Inflammatory macrophage treated with lipopolysaccharide for 4 hours (primary cell): ENCODE measurements around the gene SENP7.
"Not testable (repeated sequence)": the region's sequence is repeated elsewhere in the genome, so short reads cannot be mapped to it uniquely, and the experiment has no call there.

Experiments used
- DNase-seq: peaks from one replicate; pipeline ENCODE4 v3.0.0-alpha.2; 2020

Gene SENP7

GRCh38 chr3:101527441-101527840 is 14.4 kb upstream of the SENP7 start:
- DNase-seq, result no peak

GRCh38 chr3:101521211-101521701 is 8.2 kb upstream of the SENP7 start:
- no peak for DNase-seq

- no peak for DNase-seq
Observed at GRCh38 chr3:101519685-101520365, 6.8 kb upstream of the SENP7 start.

GRCh38 chr3:101518421-101518871 is 5.4 kb upstream of the SENP7 start:
- DNase-seq, result no peak

DNA sequence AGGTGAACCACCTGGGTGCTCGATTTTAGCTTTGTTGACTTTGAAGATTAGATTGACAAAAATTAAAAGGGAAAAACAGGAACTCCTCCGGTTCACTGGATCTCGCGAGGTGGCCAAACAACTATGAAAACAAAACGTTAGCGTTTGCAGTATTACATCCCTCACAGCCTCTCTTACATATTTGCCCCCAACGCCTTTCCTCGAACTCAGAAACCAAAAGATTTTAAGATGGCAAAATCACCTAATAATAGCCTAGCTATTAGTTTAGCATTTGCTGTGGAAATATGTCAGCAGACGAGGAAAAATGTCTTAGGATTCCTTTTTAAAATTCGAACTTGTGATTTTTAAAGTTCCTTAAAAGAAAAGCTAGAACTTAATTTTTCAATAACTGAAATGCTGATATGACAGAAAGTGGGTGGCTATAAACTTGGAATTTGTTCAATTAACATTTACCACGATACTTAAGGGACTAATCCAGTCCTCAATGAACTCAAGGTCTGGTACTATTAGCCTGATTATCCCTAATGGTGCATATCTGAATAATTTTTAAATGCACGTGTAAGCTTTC is 491 bp upstream of the SENP7 start:
- peak; percentile 71 for DNase-seq

DNA sequence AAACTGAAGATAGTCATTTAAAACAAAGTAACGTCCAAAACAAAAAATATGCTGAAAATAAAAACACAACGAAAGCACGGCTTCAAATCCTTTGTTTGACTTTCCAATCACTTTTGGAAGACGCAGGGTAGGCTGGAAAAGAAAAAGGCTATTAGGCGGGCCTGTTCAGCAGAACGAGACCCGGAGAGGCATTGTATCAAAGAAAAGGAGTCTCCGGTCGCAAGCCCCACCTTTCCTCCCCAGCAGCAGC is 691 bp downstream of the SENP7 start:
- DNase-seq, result no peak

DNA sequence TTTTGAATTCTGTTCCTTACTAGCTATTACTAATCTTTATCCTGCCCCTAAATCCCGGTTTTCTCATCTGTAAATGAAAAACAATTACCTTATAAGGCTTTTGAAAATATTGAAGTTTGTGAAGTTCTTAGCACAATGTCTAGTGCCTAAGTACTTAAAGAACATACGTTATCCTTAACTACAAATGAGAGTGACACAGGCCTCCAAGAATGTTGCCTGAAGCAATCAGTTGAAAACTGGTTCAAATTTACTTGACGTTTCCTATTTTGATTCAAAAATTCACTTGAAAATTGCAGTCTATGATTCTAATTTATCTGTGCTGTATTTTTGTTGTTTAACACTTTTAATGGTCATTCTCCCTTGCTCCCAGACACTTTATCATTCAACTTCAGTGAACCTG is 3.2 kb downstream of the SENP7 start:
- no peak for DNase-seq

DNA sequence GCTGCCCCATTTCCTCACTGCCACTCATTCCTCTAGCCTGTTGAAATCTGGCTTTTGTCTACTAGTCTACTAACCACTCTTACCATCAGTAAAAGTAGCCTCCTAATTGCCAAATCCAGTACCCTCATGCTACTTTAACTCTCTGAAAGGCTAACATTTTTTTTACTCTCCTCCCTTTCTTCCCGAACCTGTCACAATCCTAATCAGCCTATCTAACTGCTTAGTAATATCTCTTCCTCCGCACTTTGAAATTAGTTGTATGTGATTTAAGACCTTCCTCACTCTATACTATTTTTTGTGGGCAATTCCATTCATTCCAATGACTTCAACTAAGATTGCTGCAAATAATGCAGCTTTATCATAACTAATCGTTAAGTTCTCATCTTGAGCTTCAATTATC is 3.7 kb downstream of the SENP7 start:
- no peak for DNase-seq

GRCh38 chr3:101501783-101502182 is 11.2 kb downstream of the SENP7 start:
- no peak for DNase-seq

GRCh38 chr3:101500208-101500607 is 12.8 kb downstream of the SENP7 start:
- DNase-seq, result no peak

- DNase-seq, result no peak
Observed at GRCh38 chr3:101497803-101498202, 15.2 kb downstream of the SENP7 start.

DNA sequence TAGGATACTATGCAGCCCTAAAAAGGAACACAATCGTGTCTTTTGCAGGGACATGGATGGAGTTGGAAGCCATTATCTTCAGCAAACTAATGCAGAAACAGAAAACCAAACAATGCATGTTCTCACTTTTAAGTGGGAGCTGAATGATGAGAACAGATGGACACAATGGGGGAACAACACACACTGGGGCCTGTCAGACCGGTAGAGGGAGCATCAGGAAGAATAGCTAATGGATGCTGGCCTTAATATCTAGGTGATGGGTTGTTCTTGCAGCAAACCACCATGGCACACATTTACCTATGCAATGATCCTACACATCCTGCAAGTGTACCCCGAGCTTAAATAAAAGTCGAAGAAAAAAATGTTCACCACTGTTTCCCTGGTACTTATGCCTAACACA is 17.5 kb downstream of the SENP7 start:
- no peak for DNase-seq

DNA sequence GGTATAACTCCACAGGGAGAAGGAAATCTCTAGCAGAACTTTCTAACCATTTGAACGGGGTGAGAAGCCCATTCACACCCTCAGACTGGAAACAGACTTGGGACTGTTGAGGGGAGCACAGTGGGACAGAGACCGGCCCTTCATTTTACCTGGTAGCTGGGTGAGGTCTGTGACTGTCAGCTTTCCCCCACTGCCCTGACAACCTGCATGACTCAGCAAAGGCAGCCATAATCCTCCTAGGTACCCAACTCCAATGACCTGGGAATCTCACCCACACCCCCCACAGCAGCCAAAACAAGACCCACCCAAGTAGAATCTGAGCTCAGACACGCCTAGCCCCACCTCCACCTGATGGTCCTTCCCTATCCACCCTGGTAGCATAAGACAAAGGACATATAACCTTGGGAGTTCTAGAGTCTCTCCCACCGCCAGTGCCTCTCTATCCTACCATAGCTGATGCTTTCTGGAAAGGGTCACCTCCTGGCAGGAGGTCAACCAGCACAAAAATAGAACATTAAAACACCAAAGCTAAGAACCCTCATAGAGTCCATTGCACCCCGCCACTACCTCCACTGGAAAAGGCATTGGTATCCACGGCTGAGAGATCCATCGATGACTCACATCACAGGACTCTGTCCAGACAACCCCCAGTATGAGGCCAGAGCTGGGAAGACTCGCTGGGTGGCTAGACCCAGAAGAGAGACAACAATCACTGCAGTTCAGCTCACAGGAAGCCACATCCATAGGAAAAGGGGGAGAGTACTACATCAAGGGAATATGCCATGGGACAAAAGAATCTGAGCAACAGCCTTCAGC is 28.0 kb downstream of the SENP7 start:
- DNase-seq, result no peak

- DNase-seq, result no peak
Observed at GRCh38 chr3:101478980-101479379, 34.0 kb downstream of the SENP7 start.

DNA sequence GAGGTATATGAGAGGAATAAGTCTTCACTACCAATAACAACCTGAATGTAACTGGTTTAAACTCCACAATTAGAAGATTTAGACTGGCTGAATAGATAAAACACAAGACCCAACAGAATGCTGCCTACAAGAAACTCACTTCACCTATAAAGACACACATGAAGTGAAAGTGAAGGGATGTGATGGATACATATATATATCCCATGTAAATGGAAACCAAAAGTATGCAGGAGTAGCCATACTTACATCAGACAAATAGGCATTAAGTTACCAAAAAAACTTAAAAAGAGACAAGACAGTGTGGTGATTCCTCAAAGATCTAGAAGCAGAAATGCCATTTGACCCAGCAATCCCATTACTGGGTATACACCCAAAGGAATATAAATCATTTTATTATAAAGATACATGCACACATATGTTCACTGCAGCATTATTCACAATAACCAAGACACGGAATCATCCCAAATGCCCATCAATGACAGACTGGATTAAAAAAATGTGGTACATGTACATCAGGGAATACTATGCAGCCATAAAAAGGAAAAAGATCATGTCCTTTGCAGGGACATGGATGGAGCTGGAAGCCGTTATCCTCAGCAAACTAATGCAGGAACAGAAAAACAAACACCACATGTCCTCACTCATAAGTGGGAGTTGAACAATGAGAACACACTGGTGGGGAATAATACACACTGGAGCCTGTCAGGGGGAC is 38.0 kb downstream of the SENP7 start:
- not testable (repeated sequence) for DNase-seq

- not testable (repeated sequence) for DNase-seq
Observed at GRCh38 chr3:101468676-101469075, 44.3 kb downstream of the SENP7 start.

DNA sequence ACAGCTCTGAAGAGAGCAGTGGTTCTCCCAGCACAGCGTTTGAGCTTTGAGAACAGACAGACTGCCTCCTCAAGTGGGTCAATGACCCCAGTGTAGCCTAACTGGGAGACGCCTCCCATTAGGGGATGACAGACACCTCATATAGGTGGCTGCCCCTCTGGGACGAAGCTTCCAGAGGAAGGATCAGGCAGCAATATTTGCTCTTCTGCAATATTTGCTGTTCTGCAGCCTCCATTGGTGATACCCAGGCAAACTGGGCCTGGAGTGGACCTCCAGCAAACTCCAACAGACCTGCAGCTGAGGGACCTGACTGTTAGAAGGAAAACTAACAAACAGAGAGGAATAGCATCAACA is 45.7 kb downstream of the SENP7 start:
- not testable (repeated sequence) for DNase-seq

- DNase-seq, result no peak
Observed at GRCh38 chr3:101466465-101467309, 46.3 kb downstream of the SENP7 start.

DNA sequence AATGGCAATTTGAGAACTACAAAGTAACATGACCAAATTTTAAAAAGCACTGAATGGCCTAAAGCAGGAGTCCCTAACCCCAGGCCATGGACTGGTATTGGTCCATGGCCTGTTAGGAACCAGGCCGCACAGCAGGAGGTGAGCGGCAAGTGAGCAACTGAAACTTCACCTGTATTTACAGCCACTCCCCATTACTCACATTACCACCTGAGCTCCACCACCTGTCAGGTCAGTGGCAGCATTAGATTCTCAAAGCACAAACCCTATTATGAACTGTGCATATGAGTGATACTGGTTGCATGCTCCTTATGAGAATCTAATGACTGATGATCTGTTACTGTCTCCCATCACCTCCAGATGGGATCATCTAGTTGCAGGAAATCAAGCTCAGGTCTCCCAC is 48.8 kb downstream of the SENP7 start:
- DNase-seq, result no peak

- no peak for DNase-seq
Observed at GRCh38 chr3:101461451-101461850, 51.6 kb downstream of the SENP7 start.

- DNase-seq, result no peak
Observed at GRCh38 chr3:101458387-101458786, 54.6 kb downstream of the SENP7 start.

DNA sequence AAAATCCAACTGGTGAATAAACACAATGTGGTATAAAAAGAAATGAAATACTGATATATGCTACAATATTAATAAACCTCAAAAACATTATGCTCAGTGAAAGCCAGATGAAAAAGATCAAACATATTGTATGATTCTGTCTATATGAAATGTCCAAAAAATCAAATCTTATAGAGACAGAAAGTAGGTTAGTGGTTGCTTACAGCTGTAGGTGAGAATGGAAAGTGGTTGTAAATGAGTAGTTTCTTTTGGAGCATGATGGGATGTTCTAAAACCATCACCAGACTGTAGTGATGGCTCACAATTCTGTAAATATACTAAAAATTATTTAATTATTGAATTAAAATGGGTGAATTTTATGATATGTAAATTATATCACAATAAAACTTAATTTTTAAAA is 58.4 kb downstream of the SENP7 start:
- DNase-seq, result no peak

- DNase-seq, result no peak
Observed at GRCh38 chr3:101453961-101454360, 59.1 kb downstream of the SENP7 start.
